H1 (cell line): Measurements from ENCODE around the gene PES1. TPM values are rescaled to one million over a fixed set of nuclear protein-coding genes. Genes with fewer than 3 reads are reported as not detected.
A peak's percentile ranks its signal among the peaks of the same experiment; 100 is the strongest.

Experiments
- CTCF ChIA-PET: fragments of 300-600 bp; sonication (Branson Sonifier 250); formaldehyde crosslinking; loops from one replicate; lab custom pipeline; 2021; ENCODE audit not compliant: partially characterized antibody; lab: Charles Lee
- POLR2A ChIA-PET: fragments of 300-600 bp; sonication (Branson Sonifier 250); formaldehyde crosslinking; loops from one replicate; lab custom pipeline; 2021; ENCODE audit warnings: inconsistent platforms; ENCODE audit not compliant: partially characterized antibody; lab: Charles Lee
- DNase-seq, 2 experiments: peaks; one replicate each; pipeline versions ENCODE4 v3.0.0 to v3.0.0-alpha.2; 2010 to 2022; ENCODE audit warnings: low spot score in 2 of 2, low read depth in 1 of 2, mixed read lengths in 1 of 2
- FAIRE-seq: peaks from 2 replicates; lab custom pipeline; 2011; peaks lifted over from hg19 to GRCh38; lab: Jason Lieb, UNC
- H2AFZ ChIP-seq: 2 replicates; pipeline ENCODE4 v1.8.1; 2012; ENCODE audit warnings: low read length, inconsistent platforms
- H2AK5ac ChIP-seq: 2 replicates; pipeline ENCODE4 v1.6.1; 2013; ENCODE audit warnings: low read depth, low read length
- H2BK120ac ChIP-seq: replicated peaks from 2 replicates; pipeline ENCODE3; 2013; ENCODE audit warnings: low read depth, low read length, inconsistent platforms
- H2BK12ac ChIP-seq: 2 replicates; pipeline ENCODE4 v1.6.1; 2013; ENCODE audit warnings: low read depth, low read length
- H2BK15ac ChIP-seq: 2 replicates; pipeline ENCODE4 v1.6.1; 2013; ENCODE audit warnings: low read length
- H2BK20ac ChIP-seq: 2 replicates; pipeline ENCODE4 v1.6.1; 2013; ENCODE audit warnings: low read length
- H2BK5ac ChIP-seq: 2 replicates; pipeline ENCODE4 v1.6.1; 2013; ENCODE audit warnings: low read depth, low read length
- H3K14ac ChIP-seq: 2 replicates; pipeline ENCODE4 v1.6.1; 2013; ENCODE audit warnings: inconsistent platforms; ENCODE audit not compliant: insufficient read length
- H3K18ac ChIP-seq: 2 replicates; pipeline ENCODE4 v1.6.1; 2013; ENCODE audit warnings: low read length; ENCODE audit errors: extremely low read depth
- H3K23ac ChIP-seq: 2 replicates; pipeline ENCODE4 v1.6.1; 2013; ENCODE audit warnings: inconsistent platforms; ENCODE audit not compliant: insufficient read length
- H3K23me2 ChIP-seq: 2 replicates; pipeline ENCODE4 v1.6.1; 2013; ENCODE audit warnings: low read depth, low read length
- H3K27ac ChIP-seq: 2 replicates; pipeline ENCODE4 v1.6.1; 2011; ENCODE audit warnings: low read depth, low read length, inconsistent platforms
- H3K27me3 ChIP-seq, 4 experiments: replicated peaks in 1 of 4; 1 replicate in 1 of 4; 2 replicates in 3 of 4; pipeline versions ENCODE4 v1.6.1 to v1.8.1; 2011 to 2013; ENCODE audit warnings: low read length in 3 of 4, mild to moderate bottlenecking in 3 of 4, inconsistent platforms in 2 of 4, mixed read lengths in 2 of 4, moderate library complexity in 1 of 4; ENCODE audit not compliant: control insufficient read depth in 3 of 4, insufficient read depth in 3 of 4; ENCODE audit errors: extremely low read depth in 1 of 4
- H3K36me3 ChIP-seq, 4 experiments: 2 replicates each; pipeline versions ENCODE4 v1.6.1 to v1.8.1; 2011 to 2013; ENCODE audit warnings: mild to moderate bottlenecking in 4 of 4, low read length in 3 of 4, moderate library complexity in 2 of 4, control low read depth in 1 of 4, inconsistent platforms in 1 of 4; ENCODE audit not compliant: insufficient read depth in 4 of 4, control insufficient read depth in 2 of 4
- H3K4ac ChIP-seq: replicated peaks from 2 replicates; pipeline ENCODE3; 2013; ENCODE audit warnings: low read length, low read depth, mixed read lengths, inconsistent platforms; ENCODE audit not compliant: insufficient read length
- H3K4me1 ChIP-seq, 4 experiments: replicated peaks in 1 of 4; 1 replicate in 1 of 4; 2 replicates in 3 of 4; pipeline versions ENCODE4 v1.6.1 to v1.8.1; 2011 to 2013; ENCODE audit warnings: low read length in 3 of 4, inconsistent platforms in 2 of 4, mixed read lengths in 1 of 4; ENCODE audit not compliant: insufficient read depth in 4 of 4, control insufficient read depth in 3 of 4
- H3K4me2 ChIP-seq, 2 experiments: 2 replicates each; pipeline versions ENCODE4 v1.6.1 to v1.8.1; 2011 to 2013; ENCODE audit warnings: low read depth in 2 of 2, low read length in 2 of 2, control low read depth in 1 of 2, inconsistent platforms in 1 of 2, mild to moderate bottlenecking in 1 of 2; ENCODE audit not compliant: insufficient read depth in 1 of 2
- H3K4me3 ChIP-seq, 4 experiments: fragments of 200-600, 300-600 bp in 1 of 4; sonication (generic), shearing (Covaris generic), sonication (Bioruptor Twin) in 1 of 4; 2 replicates each; pipeline versions ENCODE4 v1.5.1 to v1.8.1; 2011 to 2016; ENCODE audit warnings: low read length in 4 of 4, low read depth in 3 of 4, control low read depth in 2 of 4, inconsistent platforms in 2 of 4, mild to moderate bottlenecking in 2 of 4, mixed read lengths in 1 of 4, moderate library complexity in 1 of 4; ENCODE audit not compliant: insufficient read depth in 2 of 4; ENCODE audit errors: extremely low read depth in 1 of 4
- H3K56ac ChIP-seq: replicated peaks from 2 replicates; pipeline ENCODE3; 2013; ENCODE audit warnings: low read depth, mild to moderate bottlenecking, mixed read lengths, low read length, inconsistent platforms; ENCODE audit not compliant: insufficient read length
- H3K79me1 ChIP-seq: 2 replicates; pipeline ENCODE4 v1.6.1; 2013; ENCODE audit warnings: low read depth, low read length, control low read depth
- H3K79me2 ChIP-seq, 2 experiments: 2 replicates each; pipeline versions ENCODE4 v1.6.1 to v1.8.1; 2012 to 2013; ENCODE audit warnings: low read length in 2 of 2, mild to moderate bottlenecking in 2 of 2, inconsistent platforms in 1 of 2; ENCODE audit not compliant: insufficient read depth in 2 of 2, control insufficient read depth in 1 of 2
- H3K9ac ChIP-seq, 4 experiments: replicated peaks in 1 of 4; 1 replicate in 1 of 4; 2 replicates in 3 of 4; pipeline versions ENCODE4 v1.6.1 to v1.8.1; 2011 to 2013; ENCODE audit warnings: low read depth in 3 of 4, low read length in 3 of 4, control low read depth in 2 of 4, mild to moderate bottlenecking in 2 of 4, moderate library complexity in 2 of 4, inconsistent platforms in 1 of 4; ENCODE audit errors: extremely low read depth in 1 of 4
- H3K9me3 ChIP-seq, 2 experiments: 2 replicates each; pipeline versions ENCODE4 v1.6.1 to v1.8.1; 2012 to 2013; ENCODE audit warnings: mild to moderate bottlenecking in 2 of 2, moderate library complexity in 2 of 2, control low read depth in 1 of 2, inconsistent platforms in 1 of 2, low read depth in 1 of 2, low read length in 1 of 2, mixed read lengths in 1 of 2; ENCODE audit not compliant: insufficient read depth in 2 of 2
- H4K20me1 ChIP-seq, 2 experiments: replicated peaks in 1 of 2; 2 replicates each; pipeline versions ENCODE3 to v1.8.1; 2011 to 2013; ENCODE audit warnings: inconsistent platforms in 2 of 2, low read length in 2 of 2, mild to moderate bottlenecking in 1 of 2; ENCODE audit not compliant: insufficient read depth in 2 of 2, control insufficient read depth in 1 of 2
- H4K5ac ChIP-seq: 2 replicates; pipeline ENCODE4 v1.6.1; 2013; ENCODE audit warnings: low read length, low read depth, mixed read lengths, inconsistent platforms; ENCODE audit not compliant: insufficient read length
- H4K8ac ChIP-seq: 2 replicates; pipeline ENCODE4 v1.8.0; 2013; ENCODE audit warnings: mild to moderate bottlenecking, moderate library complexity, low read length, inconsistent platforms; ENCODE audit not compliant: insufficient read depth; ENCODE audit errors: extremely low read depth
- H4K91ac ChIP-seq: replicated peaks from 2 replicates; pipeline ENCODE3; 2013; ENCODE audit warnings: low read length, mixed read lengths, inconsistent platforms; ENCODE audit not compliant: insufficient read length
- CBX5 ChIP-seq: fragments of 300-800, 300-1000 bp; sonication (generic); IDR thresholded peaks from 2 replicates; pipeline ENCODE4 v1.7.1; 2016; ENCODE audit warnings: antibody characterized with exemption, low read length, low read depth
- CEBPB ChIP-seq: IDR thresholded peaks from 2 replicates; pipeline ENCODE4 v1.6.1; 2012; ENCODE audit warnings: low read depth, low read length
- FOSL1 ChIP-seq: IDR thresholded peaks from 2 replicates; pipeline ENCODE4 v1.6.1; 2011; ENCODE audit warnings: mild to moderate bottlenecking, low read depth, low read length, moderate library complexity; ENCODE audit not compliant: insufficient read depth
- GABPA ChIP-seq: IDR thresholded peaks from 2 replicates; pipeline ENCODE4 v1.6.1; 2011; ENCODE audit warnings: mild to moderate bottlenecking, low read length, moderate library complexity, borderline replicate concordance; ENCODE audit not compliant: insufficient read depth
- GTF2F1 ChIP-seq: IDR thresholded peaks from 2 replicates; pipeline ENCODE4 v1.6.1; 2012; ENCODE audit warnings: low read depth, low read length, improper control_type of control experiment, borderline replicate concordance
- JUND ChIP-seq: IDR thresholded peaks from 2 replicates; pipeline ENCODE4 v1.6.1; 2011; ENCODE audit warnings: mild to moderate bottlenecking, improper control_type of control experiment, low read length
- RAD21 ChIP-seq, 2 experiments: IDR thresholded peaks in 1 of 2; conservative IDR thresholded peaks in 1 of 2; 2 replicates each; pipeline ENCODE4 v1.6.1; 2011; ENCODE audit warnings: low read depth in 2 of 2, low read length in 2 of 2, improper control_type of control experiment in 1 of 2, inconsistent platforms in 1 of 2, mild to moderate bottlenecking in 1 of 2, moderate library complexity in 1 of 2
- RNF2 ChIP-seq: fragments of 200-900, 300-1000 bp; sonication (generic); IDR thresholded peaks from 2 replicates; pipeline ENCODE4 v1.7.1; 2016; ENCODE audit warnings: borderline replicate concordance, low read depth, mild to moderate bottlenecking, antibody characterized with exemption, low read length; ENCODE audit not compliant: poor library complexity, severe bottlenecking; ENCODE audit errors: missing control alignments
- SAP30 ChIP-seq: fragments of 300-600 bp; sonication (generic); IDR thresholded peaks from 2 replicates; pipeline ENCODE4 v1.7.1; 2012; ENCODE audit warnings: low read length, moderate library complexity, mild to moderate bottlenecking, inconsistent platforms; ENCODE audit not compliant: insufficient read depth, insufficient replicate concordance
- SP1 ChIP-seq: IDR thresholded peaks from 2 replicates; pipeline ENCODE4 v1.6.1; 2011; ENCODE audit warnings: low read depth, low read length
- TAF7 ChIP-seq: optimal IDR thresholded peaks from 2 replicates; pipeline ENCODE3; 2011; ENCODE audit warnings: low read depth, mild to moderate bottlenecking, inconsistent platforms, low read length, moderate library complexity, borderline replicate concordance
- TBP ChIP-seq: IDR thresholded peaks from 2 replicates; pipeline ENCODE4 v1.6.1; 2011; ENCODE audit warnings: low read depth, low read length, improper control_type of control experiment
- WGBS, 2 experiments: shearing (Covaris generic) in 1 of 2; methylation state at CpG; one replicate each; pipeline versions ENCODE4 v1.1.6 to v1.1.7; 2013 to 2015; ENCODE audit warnings: low lambda C conversion rate in 2 of 2, mixed read lengths in 2 of 2, inconsistent platforms in 1 of 2, low coverage in 1 of 2, missing lambda C conversion rate in 1 of 2; ENCODE audit not compliant: insufficient replicate concordance in 2 of 2, insufficient coverage in 1 of 2, insufficient read length in 1 of 2; ENCODE audit errors: extremely low coverage in 1 of 2, missing lambda C conversion rate in 1 of 2; 5-methylcytosine and 5-hydroxymethylcytosine counted together
- polyA plus RNA-seq, 7 experiments: library from polyadenylated mRNA; depleted of rRNA in 3 of 7; stranded (reverse) in 5 of 7; unstranded in 2 of 7; fragments of >200 nt in 5 of 7; fragments of 200-250 nt in 2 of 7; gene quantifications; 1 replicate in 5 of 7; 2 replicates in 1 of 7; 4 replicates in 1 of 7; pipeline versions ENCODE4 v1.2.1 to v1.2.3, GENCODE V29; 2011 to 2013; ENCODE audit warnings: missing spikeins in 2 of 7, mixed read lengths in 2 of 7
- total RNA-seq: library from RNA; stranded (reverse); fragmentation: NEBNext Ultra II Directional; extraction: Animal tissue kit (Norgen Biotek cat#: 25700); gene quantifications from 2 replicates; pipeline ENCODE4 v1.2.1, GENCODE V29; 2021

The PES1 gene
- total and polyA plus RNA-seq, 2 of the 8 experiments (the other 6 are each of a cell fraction or from before 2014, with no cell fraction given), result 121 to 191 TPM

- H3K14ac ChIP-seq, result no peak overlapping the region
- no peak overlapping the region for H4K8ac ChIP-seq
- H3K27ac ChIP-seq, result no peak overlapping the region
- no peak overlapping the region for H4K5ac ChIP-seq
- no peak for DNase-seq
- H2AFZ ChIP-seq, result no peak overlapping the region
- no peak overlapping the region for H3K4ac ChIP-seq
- H2BK12ac ChIP-seq, result peak overlapping the region; percentile 20; the same call in 1 of the 2 replicates
- H2BK15ac ChIP-seq, result 0 out of 2 replicates have a peak overlapping the region, but pooled peaks have one; percentile 83
- H2BK5ac ChIP-seq, result no peak overlapping the region
- WGBS, 2 experiments, result 96% methylated on average over 2 of the region's 2 CpGs; no CpG with 5 or more reads in 1 of the 2 experiments
- no peaks in the 10 kb centered on the region for H3K9me3 ChIP-seq
- ChIA-PET CTCF (interaction anchor here (0.7 to 7.0 kb wide), 15 partner anchors 8 to 292 kb away, joined by 3 to 52 read pairs (median 3); partner anchors contain the start of genes PES1, SEC14L3 and SLC35E4), POLR2A (interaction anchor here (1.1 to 1.8 kb wide), 2 partner anchors 10 to 31 kb away, joined by 4 read pairs; no protein-coding TSS in a partner anchor)
- peaks cover 0 to 2% of the 10 kb centered on the region in 2 experiments for H4K20me1 ChIP-seq
- no peak overlapping the region for H3K56ac ChIP-seq
- no peak overlapping the region; a peak in 1 of 4 replicates for H3K4me2 ChIP-seq
- peaks cover 0 to 3% (median under 1%) of the 10 kb centered on the region in 4 experiments; a peak in 2 of 8 replicates for H3K36me3 ChIP-seq
- no peak overlapping the region for H2AK5ac ChIP-seq
- H3K4me3 ChIP-seq, result no peak overlapping the region
- FAIRE-seq, result no peak
- no peak overlapping the region for H3K18ac ChIP-seq
- H4K91ac ChIP-seq, result no peak overlapping the region
- H3K79me1 ChIP-seq, result 0 out of 2 replicates have a peak, but pooled peaks cover under 1% of the 10 kb centered on the region
- 0 out of 2 replicates have a peak overlapping the region, but pooled peaks have one; percentile 76 for H2BK20ac ChIP-seq
- no peaks in the 10 kb centered on the region for H3K27me3 ChIP-seq
- no peak overlapping the region for H3K23ac ChIP-seq
- peaks cover 9% of the 10 kb centered on the region; the same call in 1 of the 2 replicates for H3K23me2 ChIP-seq
- H3K9ac ChIP-seq, result no peak overlapping the region
- peaks cover 0 to 15% of the 10 kb centered on the region in 2 experiments; a peak in 2 of 4 replicates for H3K79me2 ChIP-seq
- no peak overlapping the region for H2BK120ac ChIP-seq
- peaks cover 3 to 31% (median 12%) of the 10 kb centered on the region in 4 experiments for H3K4me1 ChIP-seq
- no peak for TF ChIP-seq GTF2F1
- TF ChIP-seq CBX5, result no peak
- TF ChIP-seq FOSL1, result no peak
- TF ChIP-seq TBP, result no peak
- no peak for TF ChIP-seq GABPA
- no peak for TF ChIP-seq CEBPB
- no peak for TF ChIP-seq RAD21 (IDR thresholded peaks at IDR 0.05 in 1 of 2, conservative IDR thresholded peaks at IDR 0.05 in 1 of 2; ENCODE audit: low read depth in 2 of 2, low read length in 2 of 2)
- no peak for TF ChIP-seq RNF2
- no peak for TF ChIP-seq TAF7
- TF ChIP-seq SAP30, result no peak
- no peak for TF ChIP-seq SP1
- TF ChIP-seq JUND, result no peak
These were observed 13.0 kb upstream of the PES1 start for GRCh38 chr22:30604723-30605122.
